Measurements from ENCODE around the gene FAM53A. TPM values are rescaled to one million over a fixed set of nuclear protein-coding genes. Genes with fewer than 3 reads are reported as not detected.

The FAM53A gene
- polyA plus RNA-seq, 1 experiment: 1.1 TPM

GRCh38 chr4:1655676-1656075, 28.4 kb downstream of the FAM53A start:
- POLR2A ChIA-PET: no interaction called here
- peaks cover 13% of the 10 kb centered on the region; the same call in 1 of the 2 replicates for H3K9me3 ChIP-seq (ENCODE audit: control insufficient read depth, insufficient read depth, low read length)
- no peak for DNase-seq (ENCODE audit: low read depth, low spot score)
- H3K27me3 ChIP-seq (ENCODE audit: control insufficient read depth, insufficient read depth, low read length): no peaks in the 10 kb centered on the region
- TF ChIP-seq, protein P1, sequence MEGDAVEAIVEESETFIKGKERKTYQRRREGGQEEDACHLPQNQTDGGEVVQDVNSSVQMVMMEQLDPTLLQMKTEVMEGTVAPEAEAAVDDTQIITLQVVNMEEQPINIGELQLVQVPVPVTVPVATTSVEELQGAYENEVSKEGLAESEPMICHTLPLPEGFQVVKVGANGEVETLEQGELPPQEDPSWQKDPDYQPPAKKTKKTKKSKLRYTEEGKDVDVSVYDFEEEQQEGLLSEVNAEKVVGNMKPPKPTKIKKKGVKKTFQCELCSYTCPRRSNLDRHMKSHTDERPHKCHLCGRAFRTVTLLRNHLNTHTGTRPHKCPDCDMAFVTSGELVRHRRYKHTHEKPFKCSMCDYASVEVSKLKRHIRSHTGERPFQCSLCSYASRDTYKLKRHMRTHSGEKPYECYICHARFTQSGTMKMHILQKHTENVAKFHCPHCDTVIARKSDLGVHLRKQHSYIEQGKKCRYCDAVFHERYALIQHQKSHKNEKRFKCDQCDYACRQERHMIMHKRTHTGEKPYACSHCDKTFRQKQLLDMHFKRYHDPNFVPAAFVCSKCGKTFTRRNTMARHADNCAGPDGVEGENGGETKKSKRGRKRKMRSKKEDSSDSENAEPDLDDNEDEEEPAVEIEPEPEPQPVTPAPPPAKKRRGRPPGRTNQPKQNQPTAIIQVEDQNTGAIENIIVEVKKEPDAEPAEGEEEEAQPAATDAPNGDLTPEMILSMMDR (IDR thresholded peaks at IDR 0.05; ENCODE audit: low read depth, low read length): no peak
- no peak overlapping the region for H3K4me3 ChIP-seq (ENCODE audit: low read depth, low read length)
- CTCF ChIA-PET: no interaction called here
- no peak overlapping the region for H3K27ac ChIP-seq (ENCODE audit: low read depth, low read length)

- TF ChIP-seq, protein P1 (IDR thresholded peaks at IDR 0.05; ENCODE audit: low read depth, low read length): no peak
- POLR2A ChIA-PET: no interaction called here
- CTCF ChIA-PET: no interaction called here
- Histone ChIP-seq H3K27me3 (ENCODE audit: control insufficient read depth, insufficient read depth, low read length) (no peaks in the 10 kb centered on the region), H3K4me3 (ENCODE audit: low read depth, low read length) (no peak overlapping the region), H3K27ac (ENCODE audit: low read depth, low read length) (no peak overlapping the region), H3K9me3 (ENCODE audit: control insufficient read depth, insufficient read depth, low read length) (peaks cover 13% of the 10 kb centered on the region; the same call in 1 of the 2 replicates)
- DNase-seq (ENCODE audit: low read depth, low spot score): no peak
Observed at GRCh38 chr4:1655081-1655480, 29.0 kb downstream of the FAM53A start.

DNA sequence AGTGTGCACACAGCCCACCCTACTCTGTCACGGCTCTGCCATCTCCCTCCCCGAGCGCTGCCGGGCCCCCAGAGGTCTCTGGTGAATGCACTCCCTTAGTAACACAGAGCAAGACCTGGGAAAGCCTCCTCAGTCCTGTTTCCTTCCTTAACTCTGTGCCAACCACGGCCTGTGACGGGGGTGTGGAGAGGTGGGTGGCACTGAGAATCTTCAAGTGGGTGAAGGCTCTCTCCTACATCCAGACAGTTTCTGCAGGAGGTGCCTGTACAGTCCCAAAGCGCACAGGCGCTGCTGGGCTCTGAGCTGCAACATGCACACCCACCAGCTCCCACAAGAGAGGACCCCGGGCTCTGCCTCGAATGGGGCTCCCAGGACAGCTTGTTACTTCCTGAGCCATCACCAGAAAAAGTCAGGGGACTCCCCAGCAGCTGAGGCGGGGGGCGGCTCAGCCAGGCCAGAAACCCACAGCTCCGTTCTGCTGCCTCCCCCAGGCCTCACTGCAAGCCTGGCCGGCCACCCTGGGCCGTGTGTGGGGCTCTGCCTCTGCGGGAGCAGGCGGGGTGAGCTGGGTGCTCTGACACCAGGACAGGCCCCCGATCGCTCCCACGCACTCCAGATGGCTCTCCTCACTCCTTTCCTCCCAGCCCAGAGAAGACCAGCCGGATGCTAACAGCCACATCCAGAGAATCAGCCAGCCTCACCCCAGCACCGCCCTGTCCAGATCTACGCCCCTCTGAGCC, 29.7 kb downstream of the FAM53A start:
- TF ChIP-seq, protein P1 (IDR thresholded peaks at IDR 0.05; ENCODE audit: low read depth, low read length): no peak
- Histone ChIP-seq H3K27me3 (ENCODE audit: control insufficient read depth, insufficient read depth, low read length) (no peaks in the 10 kb centered on the region), H3K9me3 (ENCODE audit: control insufficient read depth, insufficient read depth, low read length) (peaks cover 13% of the 10 kb centered on the region; the same call in 1 of the 2 replicates), H3K27ac (ENCODE audit: low read depth, low read length) (no peak overlapping the region), H3K4me3 (ENCODE audit: low read depth, low read length) (no peak overlapping the region)
- no peak for DNase-seq (ENCODE audit: low read depth, low spot score)
- CTCF ChIA-PET: no interaction called here
- POLR2A ChIA-PET: no interaction called here

DNA sequence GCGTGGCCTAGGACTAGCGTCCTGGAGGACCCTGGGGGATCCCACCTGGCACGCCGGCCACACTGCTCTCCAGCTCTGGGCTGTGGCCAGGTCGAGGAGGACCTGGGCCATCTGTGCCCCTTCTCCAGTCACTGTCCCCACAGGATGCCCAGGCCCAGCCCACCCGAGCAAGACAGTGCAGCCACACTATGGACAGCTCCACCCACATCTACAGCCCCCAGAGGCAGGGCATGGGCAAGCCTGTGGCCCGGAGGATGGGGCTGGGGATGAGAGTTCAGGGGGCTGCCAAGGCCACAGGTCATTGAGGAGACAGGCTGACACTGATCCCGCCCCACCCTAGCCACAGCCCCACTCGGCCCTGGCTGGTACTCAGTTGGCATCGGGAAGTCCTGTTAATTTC, 30.3 kb downstream of the FAM53A start:
- no peak for DNase-seq (ENCODE audit: low read depth, low spot score)
- Histone ChIP-seq H3K9me3 (ENCODE audit: control insufficient read depth, insufficient read depth, low read length) (peaks cover 13% of the 10 kb centered on the region; the same call in 1 of the 2 replicates), H3K4me3 (ENCODE audit: low read depth, low read length) (no peak overlapping the region), H3K27ac (ENCODE audit: low read depth, low read length) (no peak overlapping the region), H3K27me3 (ENCODE audit: control insufficient read depth, insufficient read depth, low read length) (no peaks in the 10 kb centered on the region)
- ChIA-PET POLR2A (no interaction called here), CTCF (no interaction called here)
- TF ChIP-seq, protein P1 (IDR thresholded peaks at IDR 0.05; ENCODE audit: low read depth, low read length): no peak

- TF ChIP-seq, protein P1 (IDR thresholded peaks at IDR 0.05; ENCODE audit: low read depth, low read length): no peak
- POLR2A ChIA-PET: no interaction called here
- Histone ChIP-seq H3K27ac (ENCODE audit: low read depth, low read length) (no peak overlapping the region), H3K4me3 (ENCODE audit: low read depth, low read length) (no peak overlapping the region), H3K27me3 (ENCODE audit: control insufficient read depth, insufficient read depth, low read length) (no peaks in the 10 kb centered on the region), H3K9me3 (ENCODE audit: control insufficient read depth, insufficient read depth, low read length) (peaks cover 13% of the 10 kb centered on the region; the same call in 1 of the 2 replicates)
- CTCF ChIA-PET: no interaction called here
- no peak for DNase-seq (ENCODE audit: low read depth, low spot score)
Observed at GRCh38 chr4:1652088-1652487, 32.0 kb downstream of the FAM53A start.
